NB4 (cell line): Measurements from ENCODE around the gene GPR107.

Experiments
- DNase-seq: peaks from one replicate; pipeline ENCODE4 v3.0.0; 2010; ENCODE audit warnings: low read depth
- H3K4me3 ChIP-seq: one replicate; pipeline ENCODE4 v1.5.1; 2011; ENCODE audit warnings: mild to moderate bottlenecking, low read depth, low read length, moderate library complexity
- MYC ChIP-seq: IDR thresholded peaks from 2 replicates; pipeline ENCODE4 v1.6.1; 2011; ENCODE audit warnings: low read depth, low read length
- POLR2A ChIP-seq: IDR thresholded peaks from 2 replicates; pipeline ENCODE4 v1.6.1; 2011; ENCODE audit warnings: mild to moderate bottlenecking; ENCODE audit not compliant: insufficient read length; ENCODE audit errors: extremely low read depth
- TF ChIP-seq, protein P1 (sequence below): IDR thresholded peaks from one replicate; pipeline ENCODE4 v1.5.1; 2012; ENCODE audit warnings: low read depth, low read length
- TF ChIP-seq, protein P2 (sequence below): IDR thresholded peaks from 2 replicates; pipeline ENCODE4 v1.6.1; 2011; ENCODE audit warnings: low read depth, low read length

The GPR107 gene

GRCh38 chr9:130149654-130150286 lies 96.1 kb downstream of the GPR107 start:
- TF ChIP-seq MYC = no peak
- TF ChIP-seq, protein P1, sequence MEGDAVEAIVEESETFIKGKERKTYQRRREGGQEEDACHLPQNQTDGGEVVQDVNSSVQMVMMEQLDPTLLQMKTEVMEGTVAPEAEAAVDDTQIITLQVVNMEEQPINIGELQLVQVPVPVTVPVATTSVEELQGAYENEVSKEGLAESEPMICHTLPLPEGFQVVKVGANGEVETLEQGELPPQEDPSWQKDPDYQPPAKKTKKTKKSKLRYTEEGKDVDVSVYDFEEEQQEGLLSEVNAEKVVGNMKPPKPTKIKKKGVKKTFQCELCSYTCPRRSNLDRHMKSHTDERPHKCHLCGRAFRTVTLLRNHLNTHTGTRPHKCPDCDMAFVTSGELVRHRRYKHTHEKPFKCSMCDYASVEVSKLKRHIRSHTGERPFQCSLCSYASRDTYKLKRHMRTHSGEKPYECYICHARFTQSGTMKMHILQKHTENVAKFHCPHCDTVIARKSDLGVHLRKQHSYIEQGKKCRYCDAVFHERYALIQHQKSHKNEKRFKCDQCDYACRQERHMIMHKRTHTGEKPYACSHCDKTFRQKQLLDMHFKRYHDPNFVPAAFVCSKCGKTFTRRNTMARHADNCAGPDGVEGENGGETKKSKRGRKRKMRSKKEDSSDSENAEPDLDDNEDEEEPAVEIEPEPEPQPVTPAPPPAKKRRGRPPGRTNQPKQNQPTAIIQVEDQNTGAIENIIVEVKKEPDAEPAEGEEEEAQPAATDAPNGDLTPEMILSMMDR = no peak
- TF ChIP-seq, protein P2, sequence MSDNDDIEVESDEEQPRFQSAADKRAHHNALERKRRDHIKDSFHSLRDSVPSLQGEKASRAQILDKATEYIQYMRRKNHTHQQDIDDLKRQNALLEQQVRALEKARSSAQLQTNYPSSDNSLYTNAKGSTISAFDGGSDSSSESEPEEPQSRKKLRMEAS = no peak
- TF ChIP-seq POLR2A = no peak
- DNase-seq = no peak
- no peak overlapping the region for H3K4me3 ChIP-seq

- no peak overlapping the region for H3K4me3 ChIP-seq
- DNase-seq = no peak
- TF ChIP-seq POLR2A = no peak
- TF ChIP-seq, protein P1 = no peak
- TF ChIP-seq, protein P2 = no peak
- TF ChIP-seq MYC = no peak
Observed at GRCh38 chr9:130150779-130151382, 97.2 kb downstream of the GPR107 start.

- DNase-seq = no peak
- TF ChIP-seq MYC = no peak
- H3K4me3 ChIP-seq = no peak overlapping the region
Observed at GRCh38 chr9:130154816-130155215, 101.1 kb downstream of the GPR107 start.

DNA sequence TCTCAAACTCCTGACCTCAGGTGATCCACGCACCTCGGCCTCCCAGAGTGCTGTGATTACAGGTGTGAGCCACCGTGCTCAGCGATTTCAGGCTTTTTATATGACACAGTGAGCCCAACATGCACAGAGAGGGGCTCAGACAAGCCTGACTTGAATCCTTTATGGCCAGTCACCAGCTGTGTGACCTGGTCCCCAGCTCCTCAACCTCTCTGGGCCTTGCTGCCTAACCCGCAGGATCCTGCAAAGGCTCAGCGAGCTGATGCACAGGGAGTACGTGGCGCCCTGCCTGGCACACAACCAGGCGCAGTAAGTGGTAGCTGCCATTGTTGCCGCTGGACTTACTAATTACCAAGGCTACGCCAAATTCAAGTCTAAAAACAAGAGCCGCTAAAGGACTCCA lies 101.9 kb downstream of the GPR107 start:
- no peak overlapping the region for H3K4me3 ChIP-seq
- no peak for DNase-seq
- TF ChIP-seq POLR2A (no peak), MYC (no peak)
- TF ChIP-seq, protein P2 = no peak
- TF ChIP-seq, protein P1 = no peak

- DNase-seq = no peak
- no peak for TF ChIP-seq POLR2A
- no peak for TF ChIP-seq MYC
- TF ChIP-seq, protein P2 = no peak
- TF ChIP-seq, protein P1 = no peak
- no peak overlapping the region for H3K4me3 ChIP-seq
Observed at GRCh38 chr9:130156672-130157071, 103.0 kb downstream of the GPR107 start.

DNA sequence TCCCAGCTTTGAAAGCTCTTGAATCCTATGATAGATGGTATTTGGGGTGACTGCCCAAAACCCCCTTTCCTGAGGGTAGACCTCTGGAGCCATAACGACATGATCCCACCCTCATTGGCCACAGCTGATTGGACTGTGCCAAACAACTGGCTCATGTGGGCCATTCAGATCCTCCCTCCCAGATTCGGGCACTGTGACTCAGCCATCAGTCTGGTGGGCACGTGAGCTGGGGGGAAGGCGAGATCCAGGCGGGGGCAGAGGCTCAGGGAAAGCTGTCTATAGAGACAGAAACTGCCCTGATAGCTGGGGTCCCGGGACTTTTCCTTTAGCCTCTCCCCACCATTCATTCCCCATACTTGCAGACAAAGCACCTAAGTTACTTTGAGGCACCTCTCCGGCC lies 103.4 kb downstream of the GPR107 start:
- TF ChIP-seq, protein P2 = no peak
- TF ChIP-seq POLR2A = no peak
- TF ChIP-seq, protein P1 = no peak
- TF ChIP-seq MYC = no peak
- no peak for DNase-seq

More for the DNA sequence above, 103.4 kb downstream of the GPR107 start:
- H3K4me3 ChIP-seq = no peak overlapping the region
